SU-DHL-6 (cell line): ENCODE data around the gene ITGB4.

Source experiments
- CTCF ChIP-seq: fragments of 200-600 bp; sonication (generic); IDR thresholded peaks from one replicate; pipeline ENCODE4 v1.5.1; 2017; ENCODE audit warnings: antibody characterized with exemption, mild to moderate bottlenecking, low read length, moderate library complexity; ENCODE audit not compliant: insufficient read depth, poor library complexity, severe bottlenecking
- EZH2phosphoT487 ChIP-seq: fragments of 200-600 bp; sonication (generic), shearing (Covaris generic); conservative IDR thresholded peaks from 2 replicates; pipeline ENCODE4 v1.6.1; 2018; ENCODE audit warnings: mild to moderate bottlenecking, antibody characterized with exemption, low read length, moderate library complexity, mixed read lengths

GRCh38 chr17:75774991-75775668 lies 53.9 kb downstream of the ITGB4 start:
- no peak for TF ChIP-seq CTCF
- TF ChIP-seq EZH2phosphoT487: no peak
